Measurements from ENCODE around the gene DRC1. TPM values are rescaled to one million over a fixed set of nuclear protein-coding genes. Genes with fewer than 3 reads are reported as not detected.
"Not testable (repeated sequence)": the region's sequence is repeated elsewhere in the genome, so short reads cannot be mapped to it uniquely, and the experiment has no call there.

The DRC1 gene
- total RNA-seq, 2 experiments from 2014 or later, result not detected

DNA sequence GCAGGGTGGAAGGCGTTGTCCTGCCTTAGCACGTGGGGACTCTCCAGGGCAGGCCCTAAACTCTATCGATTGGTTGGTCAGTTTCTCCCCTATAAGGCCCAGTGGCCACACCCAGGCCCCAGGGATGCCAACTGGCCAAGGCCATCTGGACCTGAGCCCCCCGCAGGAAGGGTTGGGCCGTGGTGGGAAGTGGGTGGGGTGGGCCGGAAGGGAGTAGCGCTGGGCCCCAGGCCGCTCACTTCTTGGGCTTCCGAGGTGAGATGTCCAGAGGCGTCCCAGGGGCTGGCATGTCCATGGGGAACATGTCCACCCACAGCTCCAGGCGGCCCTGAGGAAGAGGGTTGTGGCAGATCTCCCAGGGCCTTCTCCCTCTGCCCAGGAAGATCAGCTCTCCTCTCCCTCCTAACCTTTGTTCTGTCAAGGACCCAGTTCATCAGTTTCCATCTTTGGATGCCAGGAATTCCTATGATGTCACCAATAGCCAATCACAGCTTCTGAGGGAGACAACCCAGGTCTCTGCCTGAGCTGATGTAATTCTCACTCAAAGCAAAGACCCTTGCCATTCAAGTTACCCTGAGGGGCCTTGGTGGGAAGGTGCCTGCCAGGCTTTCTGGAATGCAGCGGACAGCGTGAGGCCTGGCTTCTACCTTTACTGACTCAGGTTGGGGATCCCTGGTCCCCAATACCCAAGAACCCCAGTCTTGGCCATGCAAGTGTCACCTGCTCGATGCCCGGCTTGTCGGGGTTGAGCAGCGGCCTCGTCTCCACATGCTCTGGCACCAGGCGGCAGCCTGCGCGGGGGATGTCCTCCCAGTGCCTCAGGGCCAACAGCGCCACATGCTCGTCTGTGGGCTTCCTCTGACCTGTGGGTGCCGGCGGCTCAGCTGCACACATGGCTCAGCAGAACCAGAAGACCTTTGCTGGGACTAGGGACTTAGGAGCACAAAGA is 61.8 kb downstream of the DRC1 start:
- Mint-ChIP-seq H3K27me3 (no peaks in the 10 kb centered on the region), H3K4me1 (no peaks in the 10 kb centered on the region), H3K4me3 (no peak overlapping the region), H3K27ac (no peak overlapping the region), H3K36me3 (ENCODE audit: low read depth) (peaks cover 4% of the 10 kb centered on the region), H3K9me3 (peaks cover under 1% of the 10 kb centered on the region)
- ChIA-PET POLR2A (no interaction called here), CTCF (no interaction called here)
- DNase-seq, result no peak

DNA sequence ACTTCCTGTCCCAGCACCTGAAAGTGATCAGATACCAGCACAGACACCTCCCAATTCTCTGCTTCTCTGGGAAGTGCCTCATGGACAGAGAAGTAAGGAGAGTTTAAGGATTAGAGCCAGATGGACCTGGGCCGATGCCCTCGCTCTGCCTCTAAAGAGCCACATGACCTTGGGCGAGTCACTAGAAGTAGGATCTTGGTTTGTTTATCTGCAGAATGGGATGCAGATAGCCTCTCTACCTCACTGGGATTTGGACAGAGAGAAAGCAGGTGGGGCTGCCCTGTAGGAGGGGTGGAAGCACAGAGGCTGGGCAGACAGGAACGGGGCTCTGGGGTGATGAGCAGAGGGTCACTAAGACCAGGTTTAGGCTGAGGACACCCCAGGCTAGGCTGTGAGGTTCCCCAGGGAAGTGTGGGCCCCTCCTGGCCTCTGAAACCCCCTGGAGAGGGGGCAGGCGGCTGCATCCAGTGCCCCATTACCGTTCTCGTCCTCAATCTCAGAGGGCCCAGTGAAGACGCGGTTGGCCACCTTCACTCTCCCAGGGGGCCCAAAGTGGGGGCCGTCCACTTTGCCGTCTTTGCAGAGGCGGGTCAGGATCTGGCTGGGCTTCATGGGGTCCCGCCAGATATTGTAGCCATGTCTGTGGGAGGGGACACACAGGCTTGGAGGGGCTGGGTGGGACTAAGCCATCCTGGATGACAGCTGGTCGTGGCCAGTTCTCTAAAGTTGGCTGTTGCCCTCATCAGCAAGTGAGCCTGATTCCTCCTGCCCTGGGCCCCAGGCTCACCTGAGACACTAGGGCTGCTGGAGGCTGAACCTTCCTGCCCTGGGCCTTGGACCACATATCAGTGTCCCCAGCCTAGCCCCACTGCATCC is 62.9 kb downstream of the DRC1 start:
- no peak for DNase-seq
- Mint-ChIP-seq H3K4me1 (no peaks in the 10 kb centered on the region), H3K9me3 (peaks cover 6% of the 10 kb centered on the region), H3K36me3 (ENCODE audit: low read depth) (peaks cover 12% of the 10 kb centered on the region), H3K4me3 (no peak overlapping the region), H3K27me3 (no peaks in the 10 kb centered on the region), H3K27ac (no peak overlapping the region)
- ChIA-PET POLR2A (no interaction called here), CTCF (no interaction called here)

DNA sequence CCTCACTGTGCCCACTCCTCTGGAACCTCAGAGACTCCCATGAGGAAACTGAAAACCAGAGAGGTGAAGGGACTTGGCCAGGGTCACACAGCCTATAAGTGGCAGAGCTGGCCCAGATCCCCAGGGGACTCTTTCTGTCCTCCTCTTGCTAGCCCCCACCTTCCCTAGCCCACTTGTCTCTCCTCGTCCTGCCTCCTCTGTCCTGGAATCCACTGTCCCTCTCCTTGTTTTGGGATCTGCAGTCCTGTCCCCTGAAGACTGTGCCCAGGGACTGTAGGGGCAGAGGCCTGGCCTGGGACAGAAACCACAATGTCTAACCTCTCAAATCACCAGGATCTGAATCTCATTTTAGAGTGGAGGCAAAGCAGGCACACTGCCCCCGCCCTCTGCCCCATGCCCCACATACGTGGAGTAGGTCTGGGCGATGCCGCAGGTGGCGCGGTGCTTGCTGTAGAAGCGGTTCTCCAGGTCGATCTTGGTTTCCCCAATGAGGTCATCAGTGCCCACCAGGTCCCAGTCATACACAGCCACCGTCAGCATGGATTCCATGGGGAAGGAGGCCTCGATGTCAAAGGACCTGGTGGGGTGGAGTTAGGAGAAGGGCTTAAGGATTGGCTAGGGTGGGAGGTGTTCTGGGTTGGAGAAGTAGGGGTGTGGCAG is 63.7 kb downstream of the DRC1 start:
- H3K9me3 Mint-ChIP-seq, result peaks cover 8% of the 10 kb centered on the region
- ChIA-PET CTCF (no interaction called here), POLR2A (no interaction called here)
- no peak for DNase-seq
- H3K27me3 Mint-ChIP-seq, result no peaks in the 10 kb centered on the region
- H3K36me3 Mint-ChIP-seq (ENCODE audit: low read depth), result peaks cover 16% of the 10 kb centered on the region
- no peaks in the 10 kb centered on the region for H3K4me1 Mint-ChIP-seq
- H3K4me3 Mint-ChIP-seq, result no peak overlapping the region
- no peak overlapping the region for H3K27ac Mint-ChIP-seq

DNA sequence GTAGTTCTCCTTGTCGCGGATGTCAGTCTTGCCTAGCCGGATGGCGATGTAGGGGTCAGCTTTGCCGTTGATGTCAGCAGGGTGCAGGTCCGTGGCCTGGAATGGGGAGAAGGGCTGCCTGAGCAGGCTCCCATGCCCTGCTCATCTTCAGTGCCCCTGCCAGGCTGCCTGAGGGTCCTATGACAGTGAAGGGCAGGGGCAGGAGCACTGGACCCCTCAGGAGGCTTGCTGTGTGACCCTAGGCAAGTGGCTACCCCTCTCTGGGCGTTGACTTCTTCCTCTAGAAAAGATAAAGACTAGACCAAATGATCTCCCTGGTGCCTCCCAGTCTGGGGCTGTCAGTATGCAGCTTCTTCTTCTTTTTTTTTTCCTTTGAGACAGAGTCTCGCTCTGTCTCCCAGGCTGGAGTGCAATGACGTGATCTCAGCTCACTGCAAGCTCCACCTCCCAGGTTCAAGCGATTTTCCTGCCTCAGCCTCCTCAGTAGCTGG is 64.3 kb downstream of the DRC1 start:
- CTCF ChIA-PET, result no interaction called here

DNA sequence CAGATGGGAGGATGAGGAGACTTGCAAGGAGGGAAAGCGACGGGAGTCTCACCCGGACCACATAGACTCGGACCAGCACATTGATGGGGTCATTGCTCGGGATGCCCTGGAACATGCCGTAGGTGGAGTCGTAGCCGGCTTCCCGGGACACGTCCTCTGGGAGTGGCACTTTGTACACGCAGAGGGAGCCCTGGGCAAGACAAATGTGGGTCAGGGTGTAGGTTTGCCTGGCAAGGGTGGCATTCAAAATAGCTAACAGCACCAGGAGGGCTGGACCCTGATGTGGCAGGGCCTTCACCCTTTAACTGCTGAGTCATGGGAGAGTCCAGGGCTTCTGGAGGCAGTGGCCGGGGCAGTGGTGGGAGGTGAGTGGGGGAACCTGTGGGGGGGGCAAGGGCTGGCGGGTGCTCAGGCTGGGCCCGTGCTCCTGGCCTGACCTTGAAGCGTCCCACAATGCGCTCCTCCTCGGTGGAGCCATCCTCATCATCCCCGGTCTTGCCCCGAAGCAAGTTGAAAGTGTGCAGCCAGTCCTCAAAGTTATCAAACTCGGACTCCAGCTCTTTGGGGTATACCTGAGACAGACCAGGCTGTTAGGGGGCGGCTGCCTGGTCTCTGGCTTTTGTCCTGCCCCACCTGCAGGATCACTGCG is 65.1 kb downstream of the DRC1 start:
- H3K27ac Mint-ChIP-seq, result no peak overlapping the region
- DNase-seq, result no peak
- H3K4me3 Mint-ChIP-seq, result no peak overlapping the region
- no peaks in the 10 kb centered on the region for H3K27me3 Mint-ChIP-seq
- H3K9me3 Mint-ChIP-seq, result peaks cover 11% of the 10 kb centered on the region
- POLR2A ChIA-PET, result interaction anchor here (1.0 kb wide), 1 partner anchor 16 kb away, joined by 3 read pairs; no protein-coding TSS in a partner anchor
- H3K4me1 Mint-ChIP-seq, result no peaks in the 10 kb centered on the region
- CTCF ChIA-PET, result interaction anchor here (1.3 kb wide), 1 partner anchor 17 kb away, joined by 3 read pairs; no protein-coding TSS in a partner anchor
- H3K36me3 Mint-ChIP-seq (ENCODE audit: low read depth), result peaks cover 27% of the 10 kb centered on the region

More for the DNA sequence above, 64.3 kb downstream of the DRC1 start:
- no peak overlapping the region for H3K4me3 Mint-ChIP-seq
- no peak overlapping the region for H3K27ac Mint-ChIP-seq
- no peaks in the 10 kb centered on the region for H3K4me1 Mint-ChIP-seq
- H3K36me3 Mint-ChIP-seq (ENCODE audit: low read depth), result peaks cover 22% of the 10 kb centered on the region
- H3K27me3 Mint-ChIP-seq, result no peaks in the 10 kb centered on the region
- H3K9me3 Mint-ChIP-seq, result peaks cover 8% of the 10 kb centered on the region
- no peak for DNase-seq
- POLR2A ChIA-PET, result no interaction called here

DNA sequence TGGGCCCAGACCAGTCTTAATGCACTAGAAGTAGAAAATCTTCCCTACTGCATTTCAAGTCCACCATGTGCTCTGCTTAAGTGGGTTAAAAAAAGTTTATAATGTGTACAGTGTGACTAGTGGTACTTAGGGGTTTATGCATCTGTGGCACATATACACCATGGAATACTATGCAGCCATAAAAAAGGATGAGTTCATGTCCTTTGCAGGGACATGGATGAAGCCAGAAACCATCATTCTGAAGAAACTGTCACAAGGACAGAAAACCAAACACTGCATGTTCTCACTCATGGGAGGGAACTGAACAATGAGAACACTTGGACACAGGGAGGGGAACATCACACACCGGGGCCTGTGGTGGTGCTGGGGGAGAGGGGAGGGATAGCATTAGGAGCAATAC is 66.8 kb downstream of the DRC1 start:
- H3K27ac Mint-ChIP-seq, H3K4me3 Mint-ChIP-seq, POLR2A ChIA-PET, DNase-seq, H3K27me3 Mint-ChIP-seq, H3K4me1 Mint-ChIP-seq: not testable (repeated sequence)
- Mint-ChIP-seq H3K36me3 (ENCODE audit: low read depth) (peaks cover 36% of the 10 kb centered on the region), H3K9me3 (peaks cover 14% of the 10 kb centered on the region)
- CTCF ChIA-PET, result interaction anchor here (0.9 to 1.0 kb wide), 2 partner anchors 9 to 18 kb away, joined by 3 to 5 read pairs; partner anchors contain the start of gene OTOF

DNA sequence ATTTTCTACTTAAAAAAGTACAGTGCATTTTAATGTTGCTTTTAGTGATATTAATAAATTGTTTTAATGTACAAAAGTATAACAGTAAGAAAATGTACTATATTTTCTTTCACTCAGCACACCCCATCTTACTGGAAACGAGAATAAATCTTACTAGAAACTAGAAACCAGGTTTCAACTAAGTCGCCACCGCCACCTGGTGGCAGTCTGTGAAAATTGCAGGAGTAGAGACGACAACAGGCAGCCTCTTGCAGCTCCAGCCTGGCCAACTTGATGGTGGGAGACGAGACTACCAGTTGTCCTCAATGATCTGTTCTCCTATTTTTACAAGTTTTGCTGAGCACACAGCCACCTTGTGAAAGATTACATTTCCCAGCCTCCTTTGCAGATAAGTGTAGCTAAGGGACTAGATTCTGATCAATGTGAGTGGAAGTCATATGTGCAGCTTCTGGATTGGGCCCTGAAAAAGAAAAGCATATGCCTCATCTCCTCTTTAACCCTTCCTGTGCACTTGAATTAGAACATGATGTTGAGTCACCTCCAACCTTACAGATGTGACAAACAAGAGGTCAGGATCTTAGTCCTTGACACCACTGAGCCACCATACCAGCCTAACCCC is 67.5 kb downstream of the DRC1 start:
- CTCF ChIA-PET, result interaction anchor here (0.9 to 1.5 kb wide), 11 partner anchors 9 to 285 kb away, joined by 3 to 6 read pairs (median 3); partner anchors contain the start of gene OTOF
- Mint-ChIP-seq H3K4me1 (no peaks in the 10 kb centered on the region), H3K9me3 (peaks cover 14% of the 10 kb centered on the region), H3K27me3 (no peaks in the 10 kb centered on the region), H3K36me3 (ENCODE audit: low read depth) (peaks cover 36% of the 10 kb centered on the region), H3K27ac (no peak overlapping the region), H3K4me3 (no peak overlapping the region)
- POLR2A ChIA-PET, result interaction anchor here (1.0 kb wide), 1 partner anchor 124 kb away, joined by 4 read pairs; the partner anchor contains the start of gene SELENOI
- peak; percentile 78 for DNase-seq

DNA sequence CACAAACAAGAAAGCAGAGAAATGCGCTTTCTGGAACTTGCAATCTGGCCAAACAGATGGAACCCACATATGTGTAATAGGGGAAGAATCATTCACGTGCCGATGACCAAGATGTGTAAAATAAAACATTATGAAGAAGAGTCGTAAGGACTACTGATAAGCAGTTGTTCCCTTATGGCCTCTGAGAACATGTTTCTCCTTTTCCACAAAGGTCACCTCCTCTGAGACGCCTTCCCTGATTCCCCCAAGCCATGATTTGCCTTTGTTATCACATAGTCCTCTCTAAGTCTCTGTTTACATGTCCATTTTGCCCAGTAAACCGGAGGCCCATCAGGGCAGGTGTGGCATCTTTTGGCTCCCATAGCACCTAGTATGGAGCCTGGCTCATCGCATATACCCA is 68.2 kb downstream of the DRC1 start:
- H3K36me3 Mint-ChIP-seq (ENCODE audit: low read depth), result peaks cover 36% of the 10 kb centered on the region
- CTCF ChIA-PET, result interaction anchor here (0.9 to 1.5 kb wide), 9 partner anchors 12 to 286 kb away, joined by 3 to 6 read pairs (median 3); no protein-coding TSS in a partner anchor
- H3K27me3 Mint-ChIP-seq, result no peaks in the 10 kb centered on the region
- no peak for DNase-seq
- peaks cover 1% of the 10 kb centered on the region for H3K4me1 Mint-ChIP-seq
- no peak overlapping the region for H3K27ac Mint-ChIP-seq
- peaks cover 14% of the 10 kb centered on the region for H3K9me3 Mint-ChIP-seq
- H3K4me3 Mint-ChIP-seq, result no peak overlapping the region
- POLR2A ChIA-PET, result interaction anchor here (1.0 kb wide), 1 partner anchor 124 kb away, joined by 4 read pairs; the partner anchor contains the start of gene SELENOI

DNA sequence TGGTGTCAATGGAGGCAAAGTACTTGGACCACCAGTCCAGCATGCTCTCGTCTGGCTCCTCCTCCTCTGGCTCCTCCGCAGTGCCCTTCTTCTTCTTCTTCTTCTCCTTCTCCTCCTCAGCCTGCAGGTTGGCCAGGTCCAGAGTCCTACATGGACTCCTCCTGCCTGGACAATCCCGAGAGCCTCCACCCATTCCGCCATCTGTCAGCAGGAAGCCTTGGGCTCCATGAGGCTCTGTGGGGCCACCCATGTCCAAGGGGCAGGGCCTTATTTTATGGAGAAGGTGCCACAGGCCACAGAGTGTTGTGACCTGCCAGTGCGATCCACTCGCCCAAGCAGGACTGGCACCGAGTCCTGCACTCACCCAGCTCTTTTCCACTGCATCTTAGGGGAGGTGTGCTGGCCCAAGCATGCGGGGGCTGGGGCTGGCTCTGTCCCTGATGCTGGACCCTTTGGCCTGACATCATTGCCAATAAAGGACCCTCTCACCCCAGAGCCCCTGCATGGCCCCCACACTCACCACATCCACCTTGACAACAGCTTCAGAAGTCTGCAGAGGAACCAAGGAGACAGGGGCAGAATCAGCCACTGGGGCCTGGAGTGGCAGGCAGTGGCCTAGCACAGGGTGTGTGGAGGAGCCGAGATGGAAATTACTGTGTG is 69.0 kb downstream of the DRC1 start:
- POLR2A ChIA-PET, result no interaction called here
- Mint-ChIP-seq H3K27me3 (no peaks in the 10 kb centered on the region), H3K36me3 (ENCODE audit: low read depth) (peaks cover 36% of the 10 kb centered on the region), H3K4me1 (peaks cover 2% of the 10 kb centered on the region), H3K9me3 (peaks cover 14% of the 10 kb centered on the region), H3K27ac (no peak overlapping the region), H3K4me3 (no peak overlapping the region)
- no peak for DNase-seq
- CTCF ChIA-PET, result interaction anchor here (1.4 kb wide), 1 partner anchor 207 kb away, joined by 3 read pairs; no protein-coding TSS in a partner anchor

DNA sequence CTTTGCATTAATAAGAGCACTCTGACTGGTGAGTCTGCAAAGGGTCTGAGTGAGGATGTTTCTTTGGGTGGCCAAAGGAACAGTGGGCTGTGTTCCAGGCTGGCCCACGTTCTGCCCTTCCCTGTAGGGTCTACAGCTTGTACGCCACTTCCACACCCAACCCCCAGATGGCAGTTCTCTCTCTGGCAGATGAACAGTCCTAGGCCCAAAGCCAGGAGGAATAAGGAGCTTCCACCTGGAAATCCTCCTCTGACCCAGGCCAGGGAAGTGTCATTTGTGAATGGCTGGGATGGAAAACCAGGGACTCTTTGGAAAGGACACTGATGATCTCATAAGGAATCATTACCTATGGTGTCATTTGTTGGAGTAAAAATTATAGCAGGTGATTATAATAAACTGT is 69.6 kb downstream of the DRC1 start:
- H3K9me3 Mint-ChIP-seq, result peaks cover 14% of the 10 kb centered on the region
- POLR2A ChIA-PET, result no interaction called here
- H3K4me1 Mint-ChIP-seq, result peaks cover 2% of the 10 kb centered on the region
- H3K4me3 Mint-ChIP-seq, result no peak overlapping the region
- H3K36me3 Mint-ChIP-seq (ENCODE audit: low read depth), result peaks cover 36% of the 10 kb centered on the region
- CTCF ChIA-PET, result no interaction called here
- DNase-seq, result no peak
- H3K27ac Mint-ChIP-seq, result no peak overlapping the region
- no peaks in the 10 kb centered on the region for H3K27me3 Mint-ChIP-seq

DNA sequence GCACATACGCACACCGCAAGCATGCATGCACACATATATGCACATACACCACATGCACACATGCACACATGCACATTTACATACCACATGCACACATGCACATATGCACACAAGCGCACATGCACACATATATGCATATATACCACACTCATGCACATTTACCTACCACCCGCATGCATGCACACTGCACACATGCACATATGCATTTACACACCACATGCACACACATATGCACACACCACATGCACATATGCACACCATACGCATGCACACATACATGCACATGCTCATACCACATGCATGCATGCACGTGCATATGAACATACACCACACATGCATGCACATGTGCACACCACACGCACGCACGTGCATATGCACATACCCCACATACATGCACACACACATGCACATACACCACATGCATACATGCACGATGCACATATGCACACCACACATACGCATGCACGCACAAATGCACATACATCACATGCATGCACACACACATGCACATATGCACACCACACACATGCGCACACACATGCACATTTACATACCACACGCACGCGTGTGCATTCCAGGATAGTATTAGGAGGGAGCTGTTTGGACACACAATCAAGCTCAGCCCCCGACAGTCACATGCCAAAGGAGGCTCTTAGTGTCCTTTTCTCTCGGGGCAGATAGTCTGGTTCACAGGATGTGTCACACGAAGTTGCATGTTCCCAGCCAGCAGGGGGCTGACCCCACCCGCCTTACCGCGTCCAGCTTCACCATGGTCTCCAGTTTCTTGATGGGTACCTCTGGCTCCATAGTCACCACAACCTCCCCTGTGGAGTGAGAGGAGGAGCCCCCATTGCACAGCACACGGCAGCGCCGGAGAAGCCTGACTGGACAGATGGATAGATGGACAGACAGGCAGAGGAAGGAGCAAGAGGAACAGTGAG is 70.3 kb downstream of the DRC1 start:
- Mint-ChIP-seq H3K9me3 (peaks cover 14% of the 10 kb centered on the region), H3K4me3 (no peak overlapping the region), H3K4me1 (peaks cover 4% of the 10 kb centered on the region), H3K27me3 (no peaks in the 10 kb centered on the region), H3K36me3 (ENCODE audit: low read depth) (peaks cover 36% of the 10 kb centered on the region), H3K27ac (no peak overlapping the region)
- ChIA-PET CTCF (no interaction called here), POLR2A (no interaction called here)
- DNase-seq, result no peak
